Fibroblast of villous mesenchyme (primary cell): ENCODE measurements around the gene BICDL1. TPM values are rescaled to one million over a fixed set of nuclear protein-coding genes. Genes with fewer than 3 reads are reported as not detected.

Experiments used
- DNase-seq: peaks from one replicate; pipeline ENCODE4 v3.0.0-alpha.2; 2010; ENCODE audit warnings: low read depth
- H3K4me3 ChIP-seq: 2 replicates; pipeline ENCODE4 v1.5.1; 2011; ENCODE audit warnings: low read depth, mild to moderate bottlenecking, low read length
- CTCF ChIP-seq: IDR thresholded peaks from 2 replicates; pipeline ENCODE4 v1.5.1; 2012; ENCODE audit warnings: low read depth, mild to moderate bottlenecking, low read length; ENCODE audit not compliant: insufficient read depth
- total RNA-seq: library from RNA; depleted of rRNA; stranded (reverse); fragments of >200 nt; gene quantifications from 2 replicates; pipeline ENCODE4 v1.2.3, GENCODE V29; 2012

Gene BICDL1
- total RNA-seq, 1 donor: 1.7 TPM

GRCh38 chr12:120077260-120077659, 88.2 kb downstream of the BICDL1 start:
- no peak for DNase-seq
- no peak overlapping the region for H3K4me3 ChIP-seq
- TF ChIP-seq CTCF: no peak

- no peak for TF ChIP-seq CTCF
- no peak overlapping the region for H3K4me3 ChIP-seq
- no peak for DNase-seq
These were observed 89.8 kb downstream of the BICDL1 start for GRCh38 chr12:120078868-120079267.

GRCh38 chr12:120079411-120080400, 90.7 kb downstream of the BICDL1 start:
- peak; percentile 8 for DNase-seq
- TF ChIP-seq CTCF: no peak
- no peak overlapping the region for H3K4me3 ChIP-seq

GRCh38 chr12:120081641-120082040, 92.6 kb downstream of the BICDL1 start:
- no peak for DNase-seq
- TF ChIP-seq CTCF: no peak
- no peak overlapping the region for H3K4me3 ChIP-seq

- no peak for TF ChIP-seq CTCF
- no peak overlapping the region for H3K4me3 ChIP-seq
- no peak for DNase-seq
These were observed 97.0 kb downstream of the BICDL1 start for GRCh38 chr12:120085920-120086645.

GRCh38 chr12:120086801-120087621, 98.0 kb downstream of the BICDL1 start:
- peak; percentile 98 for TF ChIP-seq CTCF
- H3K4me3 ChIP-seq: peak overlapping the region; percentile 51
- peak; percentile 98 for DNase-seq
